Measurements from ENCODE around the gene AHCYL2. TPM values are rescaled to one million over a fixed set of nuclear protein-coding genes. Genes with fewer than 3 reads are reported as not detected.
"Not testable (repeated sequence)": the region's sequence is repeated elsewhere in the genome, so short reads cannot be mapped to it uniquely, and the experiment has no call there.

AHCYL2 gene
- total RNA-seq, 1 donor from 2014 or later, result 106 TPM

- ATAC-seq (no peak), DNase-seq (no peak)
- no peaks in the 10 kb centered on the region for H3K36me3 ChIP-seq
- no peak overlapping the region for H3K27ac ChIP-seq
- intact Hi-C loops (cut with DNase I), result no loop called here
- H3K4me1 ChIP-seq, result no peaks in the 10 kb centered on the region
- no peak overlapping the region for H3K4me3 ChIP-seq
- no peaks in the 10 kb centered on the region for H3K9me3 ChIP-seq
- no peak for TF ChIP-seq CTCF (IDR thresholded peaks at IDR 0.05)
- H3K27me3 ChIP-seq, result no peaks in the 10 kb centered on the region
These were observed 117.3 kb downstream of the AHCYL2 start for GRCh38 chr7:129341816-129342806.

GRCh38 chr7:129343099-129343700 is 118.4 kb downstream of the AHCYL2 start:
- peak; percentile 68 for ATAC-seq
- Histone ChIP-seq H3K36me3 (no peaks in the 10 kb centered on the region), H3K27ac (no peak overlapping the region), H3K4me3 (no peak overlapping the region), H3K9me3 (no peaks in the 10 kb centered on the region), H3K4me1 (no peaks in the 10 kb centered on the region), H3K27me3 (no peaks in the 10 kb centered on the region)
- no peak for DNase-seq
- intact Hi-C loops (cut with DNase I), result no loop called here
- TF ChIP-seq CTCF (IDR thresholded peaks at IDR 0.05), result peak; percentile 72

GRCh38 chr7:129347330-129347729 is 122.5 kb downstream of the AHCYL2 start:
- no peaks in the 10 kb centered on the region for H3K9me3 ChIP-seq
- intact Hi-C loops (cut with DNase I), result no loop called here
- no peaks in the 10 kb centered on the region for H3K27me3 ChIP-seq
- no peaks in the 10 kb centered on the region for H3K4me1 ChIP-seq
- H3K36me3 ChIP-seq, result no peaks in the 10 kb centered on the region
- ATAC-seq, result no peak
- no peak overlapping the region for H3K27ac ChIP-seq
- H3K4me3 ChIP-seq, result no peak overlapping the region
- no peak for TF ChIP-seq CTCF (IDR thresholded peaks at IDR 0.05)
- DNase-seq, result no peak

- Histone ChIP-seq H3K9me3 (no peaks in the 10 kb centered on the region), H3K36me3 (no peaks in the 10 kb centered on the region), H3K4me1 (no peaks in the 10 kb centered on the region), H3K4me3 (no peak overlapping the region), H3K27ac (no peak overlapping the region), H3K27me3 (no peaks in the 10 kb centered on the region)
- DNase-seq (no peak), ATAC-seq (no peak)
- no peak for TF ChIP-seq CTCF (IDR thresholded peaks at IDR 0.05)
- intact Hi-C loops (cut with DNase I), result no loop called here
These were observed 123.4 kb downstream of the AHCYL2 start for GRCh38 chr7:129348023-129348740.

- ATAC-seq (no peak), DNase-seq (no peak)
- Histone ChIP-seq H3K9me3 (no peaks in the 10 kb centered on the region), H3K36me3 (no peaks in the 10 kb centered on the region), H3K4me3 (no peak overlapping the region), H3K27me3 (no peaks in the 10 kb centered on the region), H3K4me1 (no peaks in the 10 kb centered on the region), H3K27ac (no peak overlapping the region)
- intact Hi-C loops (cut with DNase I), result no loop called here
- TF ChIP-seq CTCF (IDR thresholded peaks at IDR 0.05), result no peak
These were observed 126.5 kb downstream of the AHCYL2 start for GRCh38 chr7:129351320-129351719.

- DNase-seq; H3K4me3 ChIP-seq; H3K27ac ChIP-seq; H3K9me3 ChIP-seq; H3K36me3 ChIP-seq; H3K27me3 ChIP-seq; ATAC-seq; intact Hi-C loops (cut with DNase I); H3K4me1 ChIP-seq: not testable (repeated sequence)
These were observed 128.3 kb downstream of the AHCYL2 start for GRCh38 chr7:129353104-129353503.

Measured in upper lobe of right lung (tissue), 1 donor.